ENCODE results near the gene PRKCH. TPM values are rescaled to one million over a fixed set of nuclear protein-coding genes. Genes with fewer than 3 reads are reported as not detected.

PRKCH gene
- total and polyA plus RNA-seq, 2 experiments from 2014 or later, result 2.4 to 3.5 TPM

- peak overlapping the region; percentile 78 for H3K9ac ChIP-seq
- H3K4me3 ChIP-seq, result no peak overlapping the region
- TF ChIP-seq EZH2 (IDR thresholded peaks at IDR 0.05; ENCODE audit: insufficient read depth, poor library complexity, severe bottlenecking) (no peak), EZH2phosphoT487 (IDR thresholded peaks at IDR 0.05; ENCODE audit: insufficient read depth, low read depth) (0 out of 2 replicates have a peak, but pooled peaks have one; percentile 76)
- peaks cover 57% of the 10 kb centered on the region for H3F3A ChIP-seq (ENCODE audit: insufficient read depth)
- peaks cover 45% of the 10 kb centered on the region for H3K4me1 ChIP-seq (ENCODE audit: insufficient read depth)
- H3K4me2 ChIP-seq (ENCODE audit: unreplicated experiment), result peak overlapping the region; percentile 56
- H3K79me2 ChIP-seq (ENCODE audit: insufficient read depth), result peaks cover 53% of the 10 kb centered on the region
- no peaks in the 10 kb centered on the region for H3K9me3 ChIP-seq (ENCODE audit: low read depth)
- no peak overlapping the region for H2AFZ ChIP-seq
- H3K9me2 ChIP-seq (ENCODE audit: insufficient read depth), result no peaks in the 10 kb centered on the region
- no peaks in the 10 kb centered on the region for H3K27me3 ChIP-seq (replicated peaks; ENCODE audit: insufficient read depth)
- peak overlapping the region; percentile 98 for H3K27ac ChIP-seq
- H3K36me3 ChIP-seq (ENCODE audit: low read depth), result no peaks in the 10 kb centered on the region
- H4K20me1 ChIP-seq (ENCODE audit: insufficient read depth), result no peaks in the 10 kb centered on the region
- in situ Hi-C loops (cut with MboI), result no loop called here
- peak; percentile 98 for DNase-seq
- 11 to 14% methylated on average over 11 of the region's 11 CpGs for WGBS, 2 experiments (ENCODE audit: low coverage in 1 of 2, low lambda C conversion rate in 2 of 2, missing lambda C conversion rate in 2 of 2)
Measured at GRCh38 chr14:61553730-61554641, 232.6 kb downstream of the PRKCH start.

- peak; percentile 74 for DNase-seq
- H3K36me3 ChIP-seq (ENCODE audit: low read depth), result no peaks in the 10 kb centered on the region
- H3K9ac ChIP-seq, result peak overlapping the region; percentile 78
- in situ Hi-C loops (cut with MboI), result no loop called here
- peaks cover 52% of the 10 kb centered on the region for H3K4me1 ChIP-seq (ENCODE audit: insufficient read depth)
- peaks cover 65% of the 10 kb centered on the region for H3K79me2 ChIP-seq (ENCODE audit: insufficient read depth)
- H4K20me1 ChIP-seq (ENCODE audit: insufficient read depth), result no peaks in the 10 kb centered on the region
- H3K27ac ChIP-seq, result peak overlapping the region; percentile 98
- H3K4me3 ChIP-seq, result no peak overlapping the region
- no peaks in the 10 kb centered on the region for H3K9me3 ChIP-seq (ENCODE audit: low read depth)
- peak overlapping the region; percentile 56 for H3K4me2 ChIP-seq (ENCODE audit: unreplicated experiment)
- 58% methylated on average over 6 of the region's 6 CpGs for WGBS, 2 experiments (ENCODE audit: low coverage in 1 of 2, low lambda C conversion rate in 2 of 2, missing lambda C conversion rate in 2 of 2)
- H3K27me3 ChIP-seq (replicated peaks; ENCODE audit: insufficient read depth), result no peaks in the 10 kb centered on the region
- H3F3A ChIP-seq (ENCODE audit: insufficient read depth), result peaks cover 52% of the 10 kb centered on the region
- no peaks in the 10 kb centered on the region for H3K9me2 ChIP-seq (ENCODE audit: insufficient read depth)
- TF ChIP-seq EZH2phosphoT487 (IDR thresholded peaks at IDR 0.05; ENCODE audit: insufficient read depth, low read depth), result no peak
- TF ChIP-seq EZH2 (IDR thresholded peaks at IDR 0.05; ENCODE audit: insufficient read depth, poor library complexity, severe bottlenecking), result no peak
- no peak overlapping the region for H2AFZ ChIP-seq
Measured at GRCh38 chr14:61555056-61555838, 233.9 kb downstream of the PRKCH start.

GRCh38 chr14:61556455-61556854, 235.1 kb downstream of the PRKCH start:
- peaks cover 62% of the 10 kb centered on the region for H3K4me1 ChIP-seq (ENCODE audit: insufficient read depth)
- peak overlapping the region; percentile 98; the same call in 1 of the 2 replicates for H3K27ac ChIP-seq
- in situ Hi-C loops (cut with MboI), result no loop called here

GRCh38 chr14:61557262-61557661, 235.9 kb downstream of the PRKCH start:
- Histone ChIP-seq H4K20me1 (ENCODE audit: insufficient read depth) (no peaks in the 10 kb centered on the region), H3K36me3 (ENCODE audit: low read depth) (no peaks in the 10 kb centered on the region), H3K9me3 (ENCODE audit: low read depth) (no peaks in the 10 kb centered on the region), H3F3A (ENCODE audit: insufficient read depth) (peaks cover 52% of the 10 kb centered on the region), H3K9ac (no peak overlapping the region), H3K4me3 (no peak overlapping the region), H3K79me2 (ENCODE audit: insufficient read depth) (peaks cover 74% of the 10 kb centered on the region), H3K4me1 (ENCODE audit: insufficient read depth) (peaks cover 69% of the 10 kb centered on the region), H3K4me2 (ENCODE audit: unreplicated experiment) (no peak overlapping the region), H3K27me3 (replicated peaks; ENCODE audit: insufficient read depth) (no peaks in the 10 kb centered on the region), H2AFZ (no peak overlapping the region), H3K27ac (no peak overlapping the region; the same call in 1 of the 2 replicates), H3K9me2 (ENCODE audit: insufficient read depth) (no peaks in the 10 kb centered on the region)
- WGBS, 2 experiments (ENCODE audit: low coverage in 1 of 2, low lambda C conversion rate in 2 of 2, missing lambda C conversion rate in 2 of 2), result 98 to 100% methylated on average over 2 of the region's 2 CpGs
- no peak for DNase-seq
- in situ Hi-C loops (cut with MboI), result no loop called here
- TF ChIP-seq EZH2 (IDR thresholded peaks at IDR 0.05; ENCODE audit: insufficient read depth, poor library complexity, severe bottlenecking), result no peak
- no peak for TF ChIP-seq EZH2phosphoT487 (IDR thresholded peaks at IDR 0.05; ENCODE audit: insufficient read depth, low read depth)

More at GRCh38 chr14:61556455-61556854, 235.1 kb downstream of the PRKCH start:
- H3K9me3 ChIP-seq (ENCODE audit: low read depth), result no peaks in the 10 kb centered on the region
- peaks cover 77% of the 10 kb centered on the region for H3K79me2 ChIP-seq (ENCODE audit: insufficient read depth)
- H3K9me2 ChIP-seq (ENCODE audit: insufficient read depth), result no peaks in the 10 kb centered on the region
- TF ChIP-seq EZH2phosphoT487 (IDR thresholded peaks at IDR 0.05; ENCODE audit: insufficient read depth, low read depth), result no peak
- TF ChIP-seq EZH2 (IDR thresholded peaks at IDR 0.05; ENCODE audit: insufficient read depth, poor library complexity, severe bottlenecking), result no peak
- H3K27me3 ChIP-seq (replicated peaks; ENCODE audit: insufficient read depth), result no peaks in the 10 kb centered on the region
- H3K36me3 ChIP-seq (ENCODE audit: low read depth), result no peaks in the 10 kb centered on the region
- H3K4me3 ChIP-seq, result no peak overlapping the region
- no peak overlapping the region for H2AFZ ChIP-seq
- WGBS, 2 experiments (ENCODE audit: low coverage in 1 of 2, low lambda C conversion rate in 2 of 2, missing lambda C conversion rate in 2 of 2), result 97 to 98% methylated on average over 4 of the region's 4 CpGs
- no peaks in the 10 kb centered on the region for H4K20me1 ChIP-seq (ENCODE audit: insufficient read depth)
- H3K9ac ChIP-seq, result no peak overlapping the region
- H3K4me2 ChIP-seq (ENCODE audit: unreplicated experiment), result no peak overlapping the region
- peaks cover 55% of the 10 kb centered on the region for H3F3A ChIP-seq (ENCODE audit: insufficient read depth)
- no peak for DNase-seq

Measured in GM23248 (cell line).